GM19452 (cell line): Measurements from ENCODE around the gene LAPTM5.

Experiments
- ATAC-seq: cut with Tn5 transposase; IDR thresholded peaks from one replicate; pipeline ENCODE4 v1.9.1; 2021; ENCODE audit not compliant: unreplicated experiment

Gene LAPTM5

DNA sequence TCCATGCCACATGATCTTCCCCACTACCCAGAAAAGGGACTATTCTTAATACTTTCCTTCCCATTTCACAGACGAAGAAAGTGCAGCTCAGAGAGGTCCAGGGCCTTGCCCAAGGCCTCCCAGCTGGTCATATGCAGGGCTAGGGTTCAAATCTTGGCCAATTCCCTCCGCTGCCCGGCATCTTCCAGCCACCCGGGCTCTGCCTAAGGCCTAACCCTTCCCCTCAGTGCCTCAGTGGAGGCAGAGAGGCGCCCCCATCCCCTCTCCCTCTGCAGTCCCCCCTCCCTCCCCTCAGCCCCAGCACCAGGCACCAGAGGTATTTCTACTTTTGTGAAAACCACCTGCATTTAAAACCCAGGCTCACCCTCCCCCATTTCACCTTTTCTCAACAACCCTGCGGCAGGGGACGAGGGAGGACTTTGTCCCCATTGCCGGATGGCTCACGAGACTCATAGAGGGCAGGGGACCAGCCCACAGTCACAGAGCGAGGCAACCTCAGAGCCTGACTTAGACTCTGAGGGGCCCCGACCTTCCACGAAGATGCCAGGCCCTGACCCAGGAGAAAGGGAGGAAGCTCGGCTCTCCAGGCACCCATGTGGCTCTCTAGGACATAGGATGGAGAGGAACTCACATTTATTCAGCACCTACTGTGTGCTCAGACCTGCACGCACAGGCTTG lies 12.3 kb downstream of the LAPTM5 start:
- ATAC-seq = no peak

DNA sequence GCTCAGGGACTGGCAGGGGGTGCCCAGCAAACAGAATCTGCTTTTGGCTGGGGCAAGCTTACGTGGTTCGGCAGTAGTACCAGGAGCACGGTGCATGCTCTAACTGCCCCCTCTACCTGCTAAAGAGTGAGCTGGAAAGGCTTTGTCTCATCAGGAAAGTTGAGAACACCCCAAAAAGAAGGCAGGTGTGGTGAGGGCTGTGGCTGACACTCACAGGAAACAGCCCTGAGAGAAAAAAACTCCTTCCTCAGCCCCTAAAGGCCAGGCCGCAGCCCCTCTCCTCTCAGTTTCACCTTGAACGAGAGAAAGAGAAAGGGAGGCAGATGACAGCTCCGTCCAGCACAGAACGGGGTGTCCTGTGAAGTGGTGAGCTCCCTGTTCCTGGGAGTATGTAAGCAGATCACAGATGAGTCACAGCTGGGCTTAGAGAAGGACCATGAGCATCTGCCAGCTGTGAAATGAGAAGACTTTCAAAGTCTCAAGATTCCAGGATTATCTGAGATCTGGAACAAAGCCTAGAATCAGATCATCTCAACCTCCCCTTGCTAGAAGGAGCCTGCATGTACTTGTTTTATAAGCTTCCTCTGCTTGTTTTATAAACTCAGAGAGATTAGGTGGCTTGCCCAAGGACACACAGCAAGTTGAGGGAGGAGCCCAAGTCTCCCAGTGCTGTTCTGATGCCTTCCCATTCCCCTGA lies 13.4 kb downstream of the LAPTM5 start:
- no peak for ATAC-seq

- no peak for ATAC-seq
Observed at GRCh38 chr1:30743584-30744059, 14.0 kb downstream of the LAPTM5 start.

DNA sequence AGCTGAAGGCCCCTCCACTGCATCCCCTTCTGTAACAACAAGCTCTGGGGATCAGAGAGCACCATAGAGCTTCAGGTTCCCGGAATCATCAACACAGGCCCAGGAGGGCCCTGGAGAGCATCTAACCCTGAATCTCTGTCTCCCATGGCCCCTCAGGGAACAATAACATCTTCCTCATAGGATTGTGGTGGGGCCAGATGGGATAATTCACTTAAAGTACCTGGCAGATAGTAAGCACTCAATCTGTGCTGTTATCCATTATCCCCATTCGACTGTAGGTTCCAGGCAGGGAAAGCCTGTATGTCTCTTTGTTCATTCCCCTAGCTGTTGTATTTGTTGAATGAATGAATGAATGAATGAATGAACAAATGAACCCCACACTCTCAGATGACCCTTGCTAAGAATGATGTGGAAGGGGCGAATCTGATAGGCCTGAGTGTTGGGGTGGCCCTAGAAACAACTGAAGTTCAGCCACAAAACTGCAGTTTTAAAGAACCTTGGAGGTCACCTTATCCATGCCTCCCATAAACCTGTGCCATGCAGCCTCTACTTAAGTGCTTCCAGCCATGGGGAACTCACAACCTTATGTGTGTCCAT lies 14.5 kb downstream of the LAPTM5 start:
- no peak for ATAC-seq

DNA sequence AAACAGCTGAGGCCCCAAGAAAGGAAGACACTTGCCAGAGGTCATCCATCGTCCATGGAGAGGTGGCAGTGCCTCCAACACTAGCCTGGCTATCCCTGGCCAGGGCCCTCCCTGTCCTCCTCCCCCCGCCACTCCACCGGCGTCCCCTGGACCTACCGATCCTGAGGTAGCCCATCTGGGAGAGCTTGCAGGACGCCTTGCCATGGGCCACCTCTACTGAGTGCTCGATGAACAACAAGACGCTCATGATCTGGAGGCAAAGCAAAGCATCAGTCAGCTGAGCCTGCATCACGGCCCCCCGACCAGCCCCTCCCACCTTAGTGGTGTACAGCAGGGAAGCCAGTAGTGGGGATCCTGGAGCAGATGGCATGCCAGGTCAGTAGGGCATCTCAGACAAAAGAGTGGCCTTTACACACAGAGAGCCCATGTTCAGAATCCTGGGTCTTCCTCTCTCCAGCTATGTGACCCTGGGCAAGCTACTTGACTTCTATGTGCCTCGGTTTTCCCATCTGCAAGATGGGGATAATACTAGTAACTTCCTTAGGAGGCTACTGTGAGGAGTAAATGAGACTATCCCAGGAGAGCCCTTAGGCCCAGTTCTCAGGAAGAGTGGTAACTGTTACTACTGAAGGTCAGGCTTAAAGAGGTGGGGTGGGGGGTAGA lies 15.1 kb downstream of the LAPTM5 start:
- no peak for ATAC-seq

- ATAC-seq = no peak
Observed at GRCh38 chr1:30741239-30741894, 16.2 kb downstream of the LAPTM5 start.

GRCh38 chr1:30740251-30741238 lies 17.0 kb downstream of the LAPTM5 start:
- ATAC-seq = no peak

DNA sequence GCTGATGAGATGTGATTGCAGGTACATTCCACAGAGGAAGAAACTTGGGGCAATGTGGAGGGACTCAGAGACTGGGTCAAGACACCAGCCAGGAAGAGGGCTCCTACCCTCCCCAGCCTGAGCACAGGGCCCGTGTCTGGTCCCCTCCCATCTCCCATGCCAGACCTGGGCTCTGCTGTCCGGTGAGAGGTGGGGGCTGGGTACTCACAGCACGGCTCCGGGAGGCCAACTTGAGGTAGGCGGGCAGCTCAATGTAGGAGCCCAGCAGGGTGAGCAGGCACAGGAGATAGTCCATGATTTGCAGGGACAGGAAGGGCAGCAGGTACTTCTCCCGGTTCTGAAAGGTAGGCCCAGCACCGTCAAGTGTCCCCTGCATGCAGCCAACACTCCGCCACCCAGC lies 18.0 kb downstream of the LAPTM5 start:
- ATAC-seq = no peak

- no peak for ATAC-seq
Observed at GRCh38 chr1:30738715-30739559, 18.6 kb downstream of the LAPTM5 start.

DNA sequence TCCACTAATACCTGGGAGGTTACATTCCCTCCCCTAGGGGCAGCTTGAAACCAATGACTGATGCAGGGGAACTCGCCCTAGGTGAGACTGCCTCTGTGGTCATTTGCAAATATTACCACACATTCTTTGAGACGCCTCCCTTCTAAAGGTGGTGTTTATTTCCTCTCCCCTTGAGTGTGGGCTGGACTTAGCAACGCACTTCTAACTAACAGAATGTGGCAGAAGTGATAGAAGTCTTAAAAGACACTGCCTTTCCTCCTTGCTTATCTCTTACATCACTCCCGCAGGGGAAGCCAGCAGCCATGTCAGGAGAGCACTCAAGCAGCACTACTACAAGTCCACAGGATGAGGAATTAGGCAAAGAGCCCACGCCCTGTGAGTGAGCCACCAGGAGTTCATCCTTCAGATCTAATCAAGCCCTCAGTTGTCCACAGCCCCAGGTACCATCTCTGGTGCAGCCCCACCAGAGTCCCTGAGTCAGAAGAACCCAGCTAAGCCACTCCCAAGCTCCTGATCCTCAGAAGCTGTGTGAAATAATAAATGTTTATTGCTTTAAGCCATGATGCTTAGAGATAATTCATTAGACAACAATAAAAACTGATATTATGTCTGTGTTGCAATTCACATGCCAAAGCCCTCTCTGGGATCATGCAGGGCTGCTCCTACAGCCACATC lies 19.4 kb downstream of the LAPTM5 start:
- ATAC-seq = no peak

GRCh38 chr1:30737357-30738039 lies 20.1 kb downstream of the LAPTM5 start:
- ATAC-seq = no peak

DNA sequence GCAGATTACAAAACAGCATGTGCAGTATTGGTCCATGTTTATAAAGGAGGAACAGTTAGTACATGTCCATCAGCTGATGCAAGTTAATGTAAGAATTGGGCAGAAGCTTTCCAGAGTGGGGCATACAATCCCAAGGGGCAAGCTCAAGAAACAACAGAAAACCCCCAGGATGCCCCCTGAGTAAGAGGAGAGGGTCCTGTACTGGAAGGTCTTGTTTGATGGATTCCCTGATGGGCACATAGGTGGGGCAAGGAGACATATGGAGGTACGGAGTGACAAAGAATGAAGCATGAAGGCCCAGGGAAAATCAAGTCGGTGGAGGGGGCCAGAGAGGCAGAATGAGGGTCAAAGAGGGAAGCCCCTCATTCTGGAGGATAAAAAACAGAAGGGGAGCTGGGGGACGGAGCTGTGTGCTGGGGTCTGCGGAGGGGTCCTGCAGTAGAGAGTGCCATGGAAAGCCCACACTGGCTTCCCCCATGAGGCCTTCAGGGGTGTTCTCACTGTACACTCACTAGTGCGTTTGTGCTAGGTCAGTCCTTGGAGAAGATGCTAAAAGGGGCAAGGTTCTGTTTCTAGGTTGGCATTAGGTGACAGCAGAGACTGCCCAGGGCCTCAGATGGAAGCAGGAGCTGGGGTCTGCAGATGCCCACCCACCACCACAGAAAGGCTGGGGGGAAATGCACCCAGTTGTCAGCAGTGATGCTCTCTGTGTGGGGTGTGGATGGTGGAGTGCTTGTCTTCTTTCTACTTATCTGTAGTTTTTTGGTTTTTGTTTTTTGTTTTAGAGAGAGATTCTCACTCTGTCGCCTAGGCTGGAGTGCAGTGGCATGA lies 21.7 kb downstream of the LAPTM5 start:
- no peak for ATAC-seq

- ATAC-seq = no peak
Observed at GRCh38 chr1:30735124-30735523, 22.4 kb downstream of the LAPTM5 start.

DNA sequence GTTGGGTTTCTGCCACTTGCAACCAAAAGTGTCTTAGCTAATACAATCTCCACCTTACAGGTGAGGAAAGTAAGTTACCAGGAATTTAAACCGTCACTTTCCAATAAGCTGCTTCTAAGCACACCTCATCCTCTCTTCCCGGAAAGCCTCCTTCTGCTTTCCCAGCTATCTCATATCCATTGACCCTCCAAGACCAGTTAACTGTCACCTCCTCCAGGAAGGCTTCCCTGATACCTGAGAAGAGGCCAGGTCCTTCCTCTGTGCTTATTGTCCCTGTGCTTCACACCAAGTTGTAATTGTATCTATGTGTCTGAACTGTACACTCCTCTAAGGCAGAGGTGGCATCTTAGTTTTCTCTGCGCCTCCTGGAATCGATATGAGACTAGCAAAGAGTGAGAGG lies 23.0 kb downstream of the LAPTM5 start:
- no peak for ATAC-seq

DNA sequence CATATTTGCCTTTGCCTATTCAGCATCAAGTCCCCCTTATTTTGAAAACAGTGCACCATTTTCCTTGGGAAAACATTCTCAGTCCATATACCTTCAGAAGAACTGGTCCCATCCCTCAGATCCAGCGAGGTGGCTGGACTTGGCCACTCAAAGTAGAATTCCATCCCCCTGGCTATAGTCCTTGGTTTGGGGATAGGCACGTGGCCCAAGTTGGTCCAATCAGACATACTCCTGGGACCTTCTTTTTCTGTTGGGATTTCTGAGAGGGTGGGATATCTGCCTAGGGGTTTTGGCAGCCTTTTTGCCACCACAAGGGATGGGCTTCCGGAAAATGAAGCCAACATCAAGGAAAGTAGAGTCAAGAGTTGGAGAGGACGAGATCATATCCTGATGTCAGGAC lies 23.5 kb downstream of the LAPTM5 start:
- ATAC-seq = no peak

GRCh38 chr1:30733493-30733892 lies 24.1 kb downstream of the LAPTM5 start:
- no peak for ATAC-seq
